HG02610 (cell line): ENCODE results near the gene CTNNA3.

ENCODE experiments used
- ATAC-seq: cut with Tn5 transposase; IDR thresholded peaks from one replicate; pipeline ENCODE4 v1.9.1; 2021; ENCODE audit warnings: mild to moderate bottlenecking, moderate library complexity; ENCODE audit not compliant: unreplicated experiment

The CTNNA3 gene

DNA sequence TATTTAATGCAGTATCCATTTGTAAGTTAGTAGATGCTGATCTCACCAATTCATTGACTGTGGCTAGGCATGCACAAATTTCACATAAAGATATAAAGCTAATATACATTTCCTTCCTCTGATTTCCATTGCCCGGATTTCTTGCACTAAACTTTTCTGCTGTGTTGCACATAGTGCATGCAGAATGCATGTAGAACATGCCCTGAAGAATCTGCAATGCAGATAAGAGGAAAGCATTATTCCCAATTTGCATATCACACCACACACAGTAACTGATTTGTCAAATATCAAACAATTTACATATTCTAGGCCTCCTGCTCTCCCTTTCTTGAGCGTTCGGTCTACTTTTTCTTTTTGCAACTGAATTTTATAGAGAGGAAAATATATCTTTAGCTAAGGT, 646.0 kb downstream of the CTNNA3 start:
- ATAC-seq, result no peak

DNA sequence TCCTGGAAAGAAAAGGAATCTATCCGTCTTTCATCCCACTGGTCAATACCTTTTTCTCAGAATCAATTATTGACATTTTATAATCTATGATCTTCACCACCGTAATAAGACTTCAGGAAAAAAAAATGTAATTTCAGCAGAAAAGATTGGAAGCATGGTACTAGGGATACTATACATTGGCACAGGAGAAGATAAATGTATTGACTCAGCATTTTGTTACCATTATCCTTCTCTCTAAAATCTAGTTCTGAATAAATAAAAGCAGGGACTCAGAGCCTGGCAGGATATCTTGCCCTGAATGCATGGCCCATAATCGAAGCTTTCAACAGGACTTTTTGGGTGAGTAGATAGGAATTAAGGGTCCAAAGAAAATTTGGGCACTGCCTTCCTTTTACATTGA, 649.5 kb downstream of the CTNNA3 start:
- no peak for ATAC-seq

DNA sequence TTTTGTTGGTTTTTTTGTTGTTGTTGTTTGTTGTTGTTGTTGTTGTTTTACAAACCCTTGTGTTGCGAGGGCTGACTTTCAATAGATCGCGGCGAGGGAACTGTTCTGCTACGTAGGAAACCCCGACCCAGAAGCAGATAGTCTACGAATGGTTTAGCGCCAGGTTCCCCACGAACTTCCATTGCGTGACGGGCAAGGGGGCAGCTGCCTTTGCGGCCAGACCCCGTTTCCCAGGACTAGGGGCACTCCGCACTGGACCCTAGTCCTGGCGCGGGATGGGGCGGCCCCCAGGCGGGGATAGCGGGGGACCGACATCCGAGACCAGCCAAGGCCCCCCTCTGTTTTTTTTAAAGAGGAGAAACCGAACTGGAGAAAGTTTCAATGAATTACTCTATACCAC, 650.6 kb downstream of the CTNNA3 start:
- no peak for ATAC-seq

DNA sequence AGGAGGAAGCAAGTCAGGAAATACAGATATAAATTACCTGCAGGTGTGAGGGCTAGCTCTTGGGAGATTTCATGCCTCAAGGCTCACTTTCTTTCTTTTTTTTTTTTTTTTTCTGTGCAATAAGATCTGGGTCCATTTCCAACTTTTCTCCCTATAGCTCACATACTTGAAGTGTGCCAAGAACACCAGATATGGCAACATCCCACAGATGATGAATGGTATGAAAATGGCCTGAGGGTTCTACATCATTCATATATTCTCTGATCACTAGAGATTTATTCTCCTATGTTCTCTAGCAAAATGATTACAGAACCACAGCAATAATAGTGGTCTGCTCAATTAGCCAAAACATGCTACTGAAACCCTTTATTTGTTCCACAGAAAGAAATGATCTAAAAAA, 653.0 kb downstream of the CTNNA3 start:
- ATAC-seq, result no peak

DNA sequence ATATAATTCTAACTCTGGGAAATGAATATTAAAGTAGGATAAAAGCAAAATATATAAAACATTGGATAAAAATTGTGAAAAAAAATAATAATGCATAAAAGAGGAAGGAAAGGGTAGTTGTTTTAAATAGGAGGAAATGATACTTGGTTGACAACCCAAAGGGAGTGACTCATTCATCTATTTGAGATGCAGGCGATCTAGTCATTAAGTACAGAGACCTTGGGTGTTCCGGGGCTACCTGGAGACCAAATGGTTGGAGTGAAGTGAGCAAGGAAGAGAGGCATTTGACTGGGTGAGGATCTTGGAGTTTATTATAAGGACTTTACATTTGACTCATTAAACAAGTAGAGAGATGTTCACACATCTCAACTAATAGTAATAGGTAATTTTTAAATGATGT, 659.2 kb downstream of the CTNNA3 start:
- ATAC-seq, result no peak

DNA sequence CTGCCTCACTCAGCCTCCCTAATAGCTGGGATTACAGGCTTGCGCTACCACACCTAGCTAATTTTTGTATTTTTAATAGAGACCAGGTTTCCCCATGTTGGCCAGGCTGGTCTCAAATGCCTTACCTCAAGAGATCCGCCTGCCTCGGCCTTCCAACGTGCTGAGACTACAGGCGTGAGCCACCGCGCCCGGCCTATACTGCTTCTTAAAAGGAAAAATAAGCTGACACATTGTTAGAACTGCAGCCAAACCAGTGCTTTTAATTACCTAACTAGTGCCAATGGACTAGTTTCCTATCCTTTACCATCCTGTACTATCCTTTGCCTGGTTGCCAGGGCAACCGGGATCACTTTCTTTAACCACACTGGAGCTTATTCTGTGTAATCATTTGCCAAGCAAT, 662.1 kb downstream of the CTNNA3 start:
- no peak for ATAC-seq

DNA sequence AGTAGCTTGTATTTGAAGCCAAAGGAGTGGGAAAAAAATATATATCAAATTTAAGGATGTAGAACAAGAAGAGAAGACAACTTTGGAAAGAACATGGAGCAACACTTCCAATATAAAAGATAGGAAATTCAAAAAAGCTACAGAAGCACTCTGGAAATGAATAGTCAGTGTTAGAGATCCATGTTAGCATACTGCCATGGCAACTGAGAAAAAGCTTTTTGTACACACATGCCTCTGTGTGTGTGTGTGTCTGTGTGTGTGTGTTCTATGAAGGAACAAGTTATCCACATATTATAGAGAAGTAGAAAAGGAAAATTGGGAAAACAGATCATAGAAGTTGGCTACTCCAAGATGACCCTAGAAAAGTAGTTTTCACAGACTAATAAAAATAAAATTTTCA, 673.9 kb downstream of the CTNNA3 start:
- ATAC-seq, result no peak

DNA sequence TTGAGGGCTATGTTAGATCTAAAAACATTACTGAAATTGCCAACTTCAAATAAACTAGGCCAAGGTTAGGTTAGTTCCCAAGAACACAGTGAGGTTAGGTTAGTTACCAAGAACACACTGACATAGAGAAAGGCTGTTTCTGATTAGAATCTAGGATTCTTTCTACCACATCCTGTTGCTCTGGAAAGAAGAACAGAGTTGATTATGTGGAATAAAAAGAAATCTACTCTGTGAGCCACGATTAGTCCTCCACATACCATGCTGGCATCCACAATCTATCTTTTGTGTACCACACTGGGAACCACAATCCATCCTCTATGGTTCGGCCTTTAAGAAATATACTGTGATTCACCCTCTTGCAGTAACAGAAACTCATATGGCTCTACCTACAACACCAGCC, 678.8 kb downstream of the CTNNA3 start:
- no peak for ATAC-seq

DNA sequence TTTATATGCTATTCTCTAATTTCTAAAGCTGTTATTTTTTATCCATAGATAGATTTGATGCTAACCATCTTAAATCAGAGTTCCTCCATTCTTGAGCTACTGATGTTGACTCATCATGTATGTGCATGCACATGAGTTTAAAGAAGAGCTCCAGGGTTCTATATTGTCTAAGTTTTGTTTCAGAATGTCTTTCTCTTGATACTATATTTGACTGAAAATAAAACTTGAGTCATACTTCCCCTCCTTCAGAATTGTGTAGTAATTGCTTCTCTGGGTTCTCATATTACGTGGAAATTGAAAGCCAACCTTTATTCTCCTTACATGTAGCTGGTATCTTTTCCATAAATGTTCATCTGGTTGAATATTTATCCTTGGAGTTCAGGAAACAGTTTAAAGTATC, 680.8 kb downstream of the CTNNA3 start:
- peak; percentile 43 for ATAC-seq

DNA sequence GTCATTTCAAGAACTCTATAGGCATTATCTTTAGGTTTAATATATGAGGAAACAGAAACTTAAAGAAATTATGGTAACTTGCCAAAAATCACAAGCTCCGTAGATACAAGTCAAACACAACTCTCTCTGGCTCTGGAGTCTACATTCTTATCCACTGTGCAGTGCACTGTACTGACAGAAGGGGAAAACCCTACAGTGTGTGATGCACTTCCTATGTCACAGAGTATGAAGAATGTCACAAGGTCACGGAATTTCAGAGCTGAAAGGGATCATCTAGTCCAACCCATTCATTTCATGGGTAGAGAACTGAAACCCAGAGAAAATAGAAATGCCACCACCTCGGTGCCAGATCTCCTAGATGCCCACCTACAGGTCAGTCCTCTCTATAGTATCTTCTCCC, 684.0 kb downstream of the CTNNA3 start:
- no peak for ATAC-seq

DNA sequence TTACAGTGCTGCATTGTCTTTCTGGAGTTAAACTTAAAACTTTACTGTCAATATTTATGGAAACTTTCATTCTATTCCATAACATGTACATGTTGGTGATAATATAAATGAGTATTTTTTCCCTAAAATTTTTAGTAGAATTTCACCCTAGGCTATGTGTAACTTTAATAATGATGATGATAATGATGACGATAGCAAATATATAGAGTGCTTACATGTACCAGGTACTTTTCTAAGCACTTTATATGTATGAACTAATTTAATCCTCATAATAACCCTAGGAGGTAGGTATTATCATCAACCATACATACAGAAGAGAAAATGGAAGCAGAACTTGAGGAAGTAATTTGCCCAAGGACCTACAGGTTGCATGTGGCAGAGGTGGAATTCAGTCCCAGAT, 684.5 kb downstream of the CTNNA3 start:
- no peak for ATAC-seq

DNA sequence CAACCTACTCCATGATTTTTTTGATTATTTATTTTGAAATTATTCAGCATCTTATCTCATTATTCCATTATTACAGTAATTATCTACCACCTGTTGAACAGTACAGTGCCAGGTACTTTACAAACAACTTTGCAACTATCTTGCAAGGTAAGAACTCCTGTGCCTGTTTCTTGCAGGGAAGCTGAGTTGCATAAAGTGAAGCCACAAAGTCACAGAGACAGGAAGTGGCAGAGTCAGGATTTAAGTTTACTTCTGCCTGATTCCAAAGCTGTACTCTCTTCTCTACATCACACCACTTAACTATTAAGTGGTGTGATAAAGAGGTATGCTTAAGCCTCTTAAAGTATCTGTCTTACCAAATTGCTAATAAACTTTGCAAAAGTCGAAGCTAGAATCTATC, 690.0 kb downstream of the CTNNA3 start:
- no peak for ATAC-seq

DNA sequence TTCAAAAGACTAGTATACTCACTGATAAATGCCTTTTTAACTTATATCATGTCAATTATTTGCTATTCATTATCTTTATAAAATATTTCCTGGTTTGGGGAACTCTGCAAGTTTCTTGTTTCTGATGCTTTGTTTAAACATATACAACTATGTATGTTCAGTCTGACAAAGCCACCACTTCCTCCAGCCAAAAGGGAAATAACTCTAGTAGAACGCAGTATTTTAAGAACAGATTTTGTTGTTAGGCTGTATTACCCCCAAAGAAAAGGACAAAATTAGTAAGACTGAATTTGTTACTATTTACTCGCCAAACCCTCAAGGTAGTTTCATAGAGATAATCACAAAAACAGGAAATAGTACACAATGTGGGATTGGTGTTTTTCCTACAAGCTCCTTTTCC, 691.3 kb downstream of the CTNNA3 start:
- ATAC-seq, result no peak

DNA sequence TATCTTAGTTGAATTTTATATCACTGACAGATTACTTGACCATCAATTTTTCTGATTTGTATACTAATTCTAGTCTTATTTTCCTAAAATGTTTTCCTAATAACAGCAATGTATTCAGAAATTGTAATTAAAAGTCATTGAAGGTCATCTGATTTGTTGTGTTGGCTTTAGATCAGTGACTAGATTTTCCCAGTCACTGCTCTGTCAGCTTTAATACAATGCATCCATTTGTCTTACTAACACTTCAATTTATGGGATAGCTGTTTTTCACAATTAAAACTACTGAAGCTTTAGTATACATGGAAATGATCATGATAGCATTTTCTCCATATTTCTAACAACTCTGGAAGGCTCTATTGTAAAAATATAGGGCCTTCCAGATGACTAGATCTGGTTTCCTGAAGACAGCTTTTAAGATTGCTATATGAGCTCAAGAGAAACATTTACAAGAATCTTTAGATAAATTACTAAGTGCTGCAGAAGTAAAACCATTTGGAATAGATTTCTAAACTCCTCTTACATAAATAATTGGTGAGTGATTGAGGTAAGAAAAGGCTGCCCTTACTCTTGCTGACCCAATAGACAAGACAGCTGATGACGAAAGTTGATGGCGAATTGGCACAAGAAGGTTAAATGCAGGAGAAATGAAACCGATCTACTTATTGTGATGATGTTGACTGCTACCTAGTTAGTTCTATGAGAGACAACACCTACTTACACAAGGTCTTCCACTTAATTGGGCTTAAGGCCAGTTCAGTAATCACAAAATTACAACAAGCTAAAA, 696.0 kb downstream of the CTNNA3 start:
- ATAC-seq, result no peak

DNA sequence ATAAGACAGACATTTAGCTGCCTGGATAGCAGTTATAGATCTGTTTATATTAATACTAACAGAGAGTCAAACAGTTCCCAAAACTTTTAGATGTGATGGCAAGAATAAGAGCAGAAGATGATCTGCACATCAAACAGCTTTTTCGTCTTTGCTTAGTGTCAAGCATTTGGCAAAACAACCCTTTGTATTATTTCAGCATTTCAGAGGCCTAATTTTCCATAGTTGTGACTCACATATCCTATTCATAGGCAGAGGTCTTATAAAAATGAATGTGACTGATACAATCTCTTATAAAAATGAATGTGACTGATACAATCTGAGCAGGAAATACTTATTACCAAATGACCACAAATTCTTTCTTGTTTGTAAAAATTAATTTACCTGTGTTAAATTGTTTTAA, 699.0 kb downstream of the CTNNA3 start:
- ATAC-seq, result no peak

DNA sequence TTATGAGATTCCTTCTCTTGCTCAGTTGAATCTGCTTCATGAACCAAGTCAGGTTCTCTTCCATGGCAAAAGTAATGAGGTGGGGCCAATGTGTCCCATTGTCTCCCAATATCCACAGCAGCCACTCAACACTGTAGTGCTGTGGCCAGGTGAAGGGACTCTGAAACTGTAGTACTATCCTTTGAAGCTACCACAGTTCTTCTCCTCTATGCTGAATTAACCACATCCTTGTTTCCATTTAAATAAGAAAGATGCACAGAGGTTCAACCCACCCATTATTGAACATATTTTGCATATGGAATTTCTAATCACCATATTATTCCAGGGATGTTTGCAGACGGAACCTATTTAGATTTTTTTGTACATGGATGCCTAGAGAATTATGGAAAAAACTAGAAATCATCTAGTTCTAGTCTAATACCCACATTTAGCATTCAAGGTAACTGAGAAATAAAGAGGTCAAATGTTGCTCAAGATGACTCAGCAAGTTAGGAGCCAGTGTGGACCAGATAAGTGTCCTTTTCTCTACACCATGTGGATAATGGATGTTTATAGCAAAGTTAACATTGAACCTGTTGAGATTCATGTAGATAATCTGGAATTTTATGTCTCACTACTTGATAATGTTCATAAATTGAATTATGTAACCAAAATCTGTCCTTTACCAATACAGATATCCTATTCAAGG, 705.7 kb downstream of the CTNNA3 start:
- ATAC-seq, result no peak

DNA sequence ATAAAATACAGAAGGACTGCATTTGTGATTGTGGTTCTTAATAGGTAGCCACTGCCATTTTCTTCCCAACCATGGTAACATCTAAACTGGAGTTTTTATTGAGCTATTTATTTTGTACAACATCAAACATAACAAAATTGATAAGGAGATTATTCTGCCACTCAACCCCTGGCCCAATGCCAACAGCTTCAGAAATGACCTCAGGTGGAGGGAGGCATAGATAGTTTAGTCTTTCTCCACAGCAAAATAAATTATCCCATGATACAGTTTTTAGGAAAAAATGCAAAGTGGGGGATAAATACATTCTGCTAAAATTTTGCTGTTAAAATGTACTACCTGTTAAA, 712.5 kb downstream of the CTNNA3 start:
- no peak for ATAC-seq

DNA sequence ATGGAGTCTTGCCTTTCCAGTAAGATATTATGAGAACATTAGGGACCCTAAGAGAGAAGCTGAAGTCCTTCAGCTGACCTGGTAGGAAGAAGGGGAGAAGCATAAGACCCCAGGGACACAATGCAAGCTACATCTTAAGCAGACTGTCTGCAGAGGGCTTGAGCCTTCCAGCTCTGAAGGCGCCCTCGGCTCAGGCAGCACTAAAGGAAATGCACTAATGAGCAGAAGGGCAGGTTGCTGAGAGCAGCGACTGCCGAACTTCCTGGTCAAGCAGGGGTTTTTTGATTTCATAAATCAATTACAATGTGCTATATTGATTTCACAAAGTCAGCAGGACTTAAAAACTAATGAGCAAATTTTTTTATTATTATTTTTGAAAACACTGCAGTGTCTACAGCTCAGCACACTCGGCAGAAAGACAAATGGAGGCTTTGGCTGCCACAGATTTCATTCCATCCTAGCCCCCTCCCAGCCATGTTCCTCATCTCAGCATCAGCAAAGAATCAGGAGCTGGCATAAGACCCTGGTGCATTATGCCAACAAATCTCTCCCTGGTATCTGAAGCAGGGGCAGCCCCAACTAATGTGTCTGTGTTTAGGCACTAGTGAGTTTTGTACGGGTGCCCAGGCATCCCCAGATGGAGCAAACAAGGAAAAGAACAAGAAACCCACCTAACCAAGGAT, 713.1 kb downstream of the CTNNA3 start:
- no peak for ATAC-seq

DNA sequence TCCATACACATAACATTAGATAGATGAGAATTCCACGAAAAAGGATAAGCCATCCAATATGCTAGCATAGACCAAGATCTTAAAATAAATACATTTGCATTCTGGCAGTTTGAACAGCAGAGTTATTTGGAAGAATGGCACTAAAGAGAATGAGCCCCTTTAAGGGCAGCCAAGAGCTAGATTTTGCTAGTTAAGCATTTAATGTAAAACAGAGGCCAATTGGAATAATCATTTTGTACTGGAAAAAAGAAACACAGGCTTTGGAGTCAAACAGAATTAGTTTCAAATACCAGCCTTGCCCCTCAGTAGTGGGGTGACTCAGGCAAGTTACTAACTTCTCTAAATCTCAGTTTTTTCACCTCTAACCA, 714.0 kb downstream of the CTNNA3 start:
- no peak for ATAC-seq

DNA sequence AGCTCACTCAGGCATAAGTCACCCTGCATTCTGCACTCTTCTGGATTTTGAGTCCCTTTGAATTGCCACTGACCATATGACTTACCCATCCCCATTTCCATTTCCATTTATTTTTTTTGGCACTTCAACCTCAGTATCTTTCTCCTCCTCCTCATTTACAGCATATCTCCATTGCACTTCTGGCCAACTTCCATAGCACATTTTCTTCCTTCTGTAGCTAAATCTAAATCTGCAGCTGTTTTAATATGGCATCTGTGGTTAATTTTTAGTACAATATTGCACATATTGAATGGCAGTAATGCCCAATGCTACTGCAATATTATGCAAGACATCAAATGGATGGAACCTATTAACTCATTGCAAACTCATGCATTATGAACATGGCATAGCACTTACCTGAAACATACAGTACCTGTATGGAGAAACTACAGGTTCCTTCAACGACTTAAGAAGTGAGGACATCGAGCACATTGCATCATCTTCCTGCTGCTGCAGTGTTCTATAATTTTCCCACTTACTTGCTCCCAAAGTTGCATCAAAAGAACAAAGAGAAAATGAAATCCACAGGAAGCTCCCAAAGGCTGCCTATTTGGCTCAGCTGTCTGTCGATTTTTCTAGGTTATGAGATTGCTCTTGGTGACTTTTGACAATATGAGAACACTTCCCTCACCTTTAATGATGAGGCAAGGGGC, 714.5 kb downstream of the CTNNA3 start:
- no peak for ATAC-seq

DNA sequence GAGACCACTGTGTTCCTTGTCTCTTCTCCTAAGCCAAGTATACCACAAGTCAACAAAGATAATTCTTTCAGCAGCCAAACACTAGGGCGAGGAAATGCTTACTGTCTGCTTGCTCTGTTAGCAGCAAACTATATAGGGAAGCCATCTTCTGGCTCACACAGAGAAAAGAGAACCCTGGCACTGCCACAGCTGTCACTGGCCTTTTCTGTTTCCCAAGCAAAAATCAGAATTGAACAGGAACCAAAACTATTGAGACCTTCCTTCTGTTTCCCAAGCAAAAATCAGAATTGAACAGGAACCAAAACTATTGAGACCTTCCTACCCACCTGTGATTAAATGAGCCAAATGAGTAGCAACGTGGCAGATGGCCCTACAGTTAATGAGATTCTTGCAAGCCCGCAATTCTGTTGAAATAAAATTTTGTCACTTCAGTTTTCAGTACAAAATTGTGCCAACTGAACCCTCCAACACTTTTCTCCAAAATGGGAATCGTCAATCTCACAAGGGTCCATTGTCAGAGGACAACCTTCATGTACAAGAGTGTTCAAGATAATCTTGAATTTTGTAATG, 715.7 kb downstream of the CTNNA3 start:
- ATAC-seq, result no peak
